H9 (cell line): ENCODE results near the gene RIMBP2. TPM values are rescaled to one million over a fixed set of nuclear protein-coding genes. Genes with fewer than 3 reads are reported as not detected.

ENCODE experiments used
- DNase-seq: peaks from one replicate; pipeline ENCODE4 v3.0.0-alpha.2; 2017
- H2AFZ ChIP-seq: one replicate; pipeline ENCODE4 v1.6.1; 2013; ENCODE audit warnings: mild to moderate bottlenecking, low read length, control low read depth, moderate library complexity
- H2AK5ac ChIP-seq: 2 replicates; pipeline ENCODE4 v1.6.1; 2013; ENCODE audit warnings: low read length, control low read depth, mixed read lengths; ENCODE audit not compliant: insufficient read length
- H2BK120ac ChIP-seq: one replicate; pipeline ENCODE4 v1.6.1; 2013; ENCODE audit warnings: low read depth, mild to moderate bottlenecking, low read length, control low read depth, inconsistent platforms; ENCODE audit not compliant: poor library complexity, severe bottlenecking
- H2BK12ac ChIP-seq: 2 replicates; pipeline ENCODE4 v1.6.1; 2013; ENCODE audit warnings: low read length, control low read depth, mixed read lengths, low read depth; ENCODE audit not compliant: insufficient read length
- H2BK15ac ChIP-seq: 2 replicates; pipeline ENCODE4 v1.6.1; 2013; ENCODE audit warnings: low read depth, low read length, control low read depth
- H2BK20ac ChIP-seq: one replicate; pipeline ENCODE4 v1.6.1; 2013; ENCODE audit warnings: low read depth, mild to moderate bottlenecking, low read length, control low read depth, inconsistent platforms; ENCODE audit not compliant: poor library complexity, severe bottlenecking
- H2BK5ac ChIP-seq: 2 replicates; pipeline ENCODE4 v1.6.1; 2013; ENCODE audit warnings: low read length, control low read depth, mixed read lengths; ENCODE audit not compliant: insufficient read length
- H3K14ac ChIP-seq: 2 replicates; pipeline ENCODE4 v1.6.1; 2013; ENCODE audit warnings: low read length, control low read depth; ENCODE audit not compliant: insufficient read depth
- H3K18ac ChIP-seq: 2 replicates; pipeline ENCODE4 v1.6.1; 2013; ENCODE audit warnings: low read depth, mild to moderate bottlenecking, mixed read lengths, low read length, control low read depth; ENCODE audit not compliant: insufficient read length
- H3K23ac ChIP-seq: 2 replicates; pipeline ENCODE4 v1.6.1; 2013; ENCODE audit warnings: low read length, control low read depth, mixed read lengths, low read depth; ENCODE audit not compliant: insufficient read length
- H3K23me2 ChIP-seq: 2 replicates; pipeline ENCODE4 v1.6.1; 2013; ENCODE audit warnings: low read depth, mild to moderate bottlenecking, mixed read lengths, low read length, control low read depth; ENCODE audit not compliant: insufficient read length, poor library complexity, severe bottlenecking
- H3K27ac ChIP-seq: 2 replicates; pipeline ENCODE4 v1.5.1; 2013; ENCODE audit warnings: low read length, control low read depth, mixed read lengths, low read depth; ENCODE audit not compliant: insufficient read length
- H3K27me3 ChIP-seq: 2 replicates; pipeline ENCODE4 v1.6.1; 2013; ENCODE audit warnings: low read length, control low read depth, inconsistent platforms; ENCODE audit not compliant: insufficient read depth
- H3K4ac ChIP-seq: 2 replicates; pipeline ENCODE4 v1.6.1; 2013; ENCODE audit warnings: low read depth, mild to moderate bottlenecking, control low read depth, inconsistent platforms, low read length, moderate library complexity
- H3K4me1 ChIP-seq: 2 replicates; pipeline ENCODE4 v1.6.1; 2013; ENCODE audit warnings: low read length, control low read depth, inconsistent platforms; ENCODE audit not compliant: insufficient read depth
- H3K4me2 ChIP-seq: 2 replicates; pipeline ENCODE4 v1.6.1; 2013; ENCODE audit warnings: low read length, control low read depth, mixed read lengths; ENCODE audit not compliant: insufficient read length, insufficient read depth
- H3K56ac ChIP-seq: 2 replicates; pipeline ENCODE4 v1.6.1; 2013; ENCODE audit warnings: low read depth, mild to moderate bottlenecking, mixed read lengths, low read length, control low read depth; ENCODE audit not compliant: insufficient read length
- H3K79me1 ChIP-seq: 2 replicates; pipeline ENCODE4 v1.6.1; 2013; ENCODE audit warnings: low read depth, mild to moderate bottlenecking, moderate library complexity, low read length, control low read depth, inconsistent platforms; ENCODE audit not compliant: insufficient read depth, poor library complexity, severe bottlenecking
- H3K79me2 ChIP-seq: 2 replicates; pipeline ENCODE4 v1.6.1; 2013; ENCODE audit warnings: low read length, control low read depth, inconsistent platforms; ENCODE audit not compliant: insufficient read depth
- H3K9ac ChIP-seq: 2 replicates; pipeline ENCODE4 v1.6.1; 2013; ENCODE audit warnings: low read length, control low read depth, mixed read lengths; ENCODE audit not compliant: insufficient read length; ENCODE audit errors: extremely low read depth
- H3K9me3 ChIP-seq: one replicate; pipeline ENCODE4 v1.6.1; 2013; ENCODE audit warnings: low read depth, low read length, inconsistent platforms; ENCODE audit not compliant: control insufficient read depth
- H3T11ph ChIP-seq: one replicate; pipeline ENCODE4 v1.6.1; 2013; ENCODE audit warnings: mild to moderate bottlenecking, low read length, control low read depth, inconsistent platforms
- H4K20me1 ChIP-seq: one replicate; pipeline ENCODE4 v1.6.1; 2013; ENCODE audit not compliant: control insufficient read depth, insufficient read length, insufficient read depth
- H4K5ac ChIP-seq: 2 replicates; pipeline ENCODE4 v1.6.1; 2013; ENCODE audit warnings: low read depth, mild to moderate bottlenecking, mixed read lengths, low read length, control low read depth; ENCODE audit not compliant: insufficient read length
- H4K8ac ChIP-seq: replicated peaks from 2 replicates; pipeline ENCODE4 v1.6.1; 2013; ENCODE audit warnings: low read length, control low read depth, mixed read lengths, low read depth; ENCODE audit not compliant: insufficient read length
- H4K91ac ChIP-seq: 2 replicates; pipeline ENCODE4 v1.6.1; 2013; ENCODE audit warnings: low read depth, mild to moderate bottlenecking, moderate library complexity, mixed read lengths, low read length, control low read depth; ENCODE audit not compliant: insufficient read length
- H3K27ac Mint-ChIP-seq, 3 experiments: 2 replicates in 2 of 3; 3 replicates in 1 of 3; pipeline ENCODE4 v1.8.0; 2020 to 2021; ENCODE audit warnings: mixed read lengths in 3 of 3, mild to moderate bottlenecking in 1 of 3, moderate library complexity in 1 of 3
- H3K27me3 Mint-ChIP-seq: 2 replicates; pipeline ENCODE4 v1.8.0; 2021; ENCODE audit warnings: low read depth, mild to moderate bottlenecking, moderate library complexity, mixed read lengths
- H3K36me3 Mint-ChIP-seq, 3 experiments: 2 replicates in 2 of 3; 3 replicates in 1 of 3; pipeline ENCODE4 v1.8.0; 2020 to 2021; ENCODE audit warnings: low read depth in 3 of 3, mixed read lengths in 3 of 3; ENCODE audit not compliant: insufficient read depth in 1 of 3
- H3K4me1 Mint-ChIP-seq, 2 experiments: 2 replicates each; pipeline ENCODE4 v1.8.0; 2020; ENCODE audit warnings: mixed read lengths in 2 of 2
- H3K4me3 Mint-ChIP-seq, 2 experiments: 2 replicates in 1 of 2; 3 replicates in 1 of 2; pipeline ENCODE4 v1.8.0; 2020 to 2021; ENCODE audit warnings: mild to moderate bottlenecking in 2 of 2, mixed read lengths in 2 of 2, moderate library complexity in 1 of 2
- H3K9me3 Mint-ChIP-seq, 2 experiments: 2 replicates in 1 of 2; 3 replicates in 1 of 2; pipeline ENCODE4 v1.8.0; 2020; ENCODE audit warnings: mild to moderate bottlenecking in 2 of 2, mixed read lengths in 2 of 2, moderate library complexity in 1 of 2
- CTCF ChIP-seq: fragments of 200-600 bp; sonication (generic); conservative IDR thresholded peaks from 3 replicates; pipeline ENCODE4 v1.8.0; 2021; ENCODE audit warnings: antibody characterized with exemption, mild to moderate bottlenecking
- whole genome bisulfite sequencing: extraction: QIAGEN DNeasy Blood & Tissue Kit; methylation state at CpG from one replicate; pipeline ENCODE4 v1.1.7; 2013; ENCODE audit warnings: missing lambda C conversion rate, low lambda C conversion rate, mixed read lengths; ENCODE audit not compliant: insufficient read length; ENCODE audit errors: extremely low coverage; 5-methylcytosine and 5-hydroxymethylcytosine counted together
- total RNA-seq: library from RNA; stranded (reverse); gene quantifications from 2 replicates; pipeline ENCODE4 v1.2.1, GENCODE V29; 2021

The RIMBP2 gene
- total RNA-seq, 1 experiment from 2014 or later, result 0.70 TPM

DNA sequence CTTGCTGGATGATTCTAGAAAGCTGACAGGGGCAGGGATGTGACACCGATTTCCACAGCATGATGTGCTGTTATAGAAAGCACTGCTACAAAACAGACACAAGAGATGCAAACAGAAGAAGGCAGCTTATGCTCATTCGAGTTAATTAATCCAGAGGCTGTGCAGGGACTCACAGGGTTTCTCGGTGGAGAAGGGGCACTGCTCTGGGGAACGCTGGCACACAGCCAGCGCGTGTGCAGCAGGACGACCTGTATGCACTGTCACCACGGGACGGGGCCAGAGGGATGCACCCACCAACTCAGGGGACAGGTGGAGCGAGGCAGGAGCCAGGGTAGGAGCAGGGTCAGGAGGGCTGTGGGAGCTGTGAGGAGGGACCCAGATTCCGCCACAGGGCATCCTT is 143.5 kb downstream of the RIMBP2 start:
- Mint-ChIP-seq H3K4me3 (no peak overlapping the region; a peak in 1 of 5 replicates), H3K9me3 (no peaks in the 10 kb centered on the region; a peak in 1 of 5 replicates), H3K27ac (peak overlapping the region in 1 of 3 experiments; percentile 70; a peak in 1 of 7 replicates), H3K36me3 (0 out of 7 replicates have a peak, but pooled peaks cover 0 to 2% (median 0%) of the 10 kb centered on the region in 3 experiments), H3K4me1 (no peaks in the 10 kb centered on the region), H3K27me3 (no peaks in the 10 kb centered on the region; the same call in none of the 2 replicates)
- H2AFZ ChIP-seq, result no peak overlapping the region
- peak overlapping the region; percentile 2 for H4K5ac ChIP-seq
- no peak overlapping the region for H3K4me2 ChIP-seq
- no peak overlapping the region for H2BK5ac ChIP-seq
- no peaks in the 10 kb centered on the region for H4K20me1 ChIP-seq
- no peak overlapping the region for H3K4ac ChIP-seq
- TF ChIP-seq CTCF, result no peak
- no peak overlapping the region for H3K23ac ChIP-seq
- no CpG with 5 or more reads among the region's 11 CpGs for WGBS
- H2BK12ac ChIP-seq, result no peak overlapping the region
- H2BK15ac ChIP-seq, result no peak overlapping the region
- H3K79me1 ChIP-seq, result no peaks in the 10 kb centered on the region
- H3K23me2 ChIP-seq, result no peaks in the 10 kb centered on the region
- H4K8ac ChIP-seq, result no peak overlapping the region
- H2BK120ac ChIP-seq, result no peak overlapping the region
- H3K56ac ChIP-seq, result no peak overlapping the region
- DNase-seq, result no peak
- no peaks in the 10 kb centered on the region for H3K9me3 ChIP-seq
- no peak overlapping the region for H3K18ac ChIP-seq
- H2AK5ac ChIP-seq, result no peak overlapping the region
- H3K4me1 ChIP-seq, result no peaks in the 10 kb centered on the region
- H3K9ac ChIP-seq, result no peak overlapping the region
- no peak overlapping the region for H2BK20ac ChIP-seq
- H3T11ph ChIP-seq, result no peak overlapping the region
- H3K14ac ChIP-seq, result peak overlapping the region; percentile 66
- H3K27me3 ChIP-seq, result no peaks in the 10 kb centered on the region; the same call in 1 of the 2 replicates
- no peak overlapping the region for H4K91ac ChIP-seq
- no peak overlapping the region for H3K27ac ChIP-seq
- H3K79me2 ChIP-seq, result no peaks in the 10 kb centered on the region
